Esophagus muscularis mucosa (tissue), 3 donors: ENCODE results near the gene SRMS.

Experiments
- CTCF ChIP-seq, 3 experiments: fragments of 200-600 bp in 2 of 3; fragments of 450-650 bp in 1 of 3; sonication (generic) in 2 of 3; IDR thresholded peaks; one replicate each; pipeline ENCODE4 v1.5.1; 2017 to 2019; ENCODE audit warnings: antibody characterized with exemption in 3 of 3, mild to moderate bottlenecking in 2 of 3, moderate library complexity in 1 of 3
- POLR2A ChIP-seq: fragments of 450-650 bp; IDR thresholded peaks from one replicate; pipeline ENCODE4 v1.6.1; 2017; ENCODE audit warnings: antibody characterized with exemption, moderate library complexity, mild to moderate bottlenecking, low read depth
- POLR2AphosphoS5 ChIP-seq, 2 donors: sonication (generic); formaldehyde crosslinking; IDR thresholded peaks; one replicate each; pipeline ENCODE4 v1.6.1; 2017; ENCODE audit warnings: antibody characterized with exemption in 2 of 2

GRCh38 chr20:63546256-63546955 lies 1.1 kb downstream of the SRMS start:
- TF ChIP-seq CTCF (IDR thresholded peaks at IDR 0.05): no peak
- no peak for TF ChIP-seq POLR2AphosphoS5 (IDR thresholded peaks at IDR 0.05)
- no peak for TF ChIP-seq POLR2A
